Loucy (cell line): ENCODE data around the gene MTHFD2L.

Experiments
- EZH2phosphoT487 ChIP-seq: fragments of 200-600 bp; IDR thresholded peaks from 2 replicates; pipeline ENCODE4 v1.6.1; 2018; ENCODE audit warnings: antibody characterized with exemption, mild to moderate bottlenecking, moderate library complexity, borderline replicate concordance
- TF ChIP-seq, protein P1 (sequence below): fragments of 200-600 bp; sonication (generic); conservative IDR thresholded peaks from 2 replicates; pipeline ENCODE4 v1.5.1; 2014; ENCODE audit warnings: mild to moderate bottlenecking, antibody characterized with exemption, low read length

GRCh38 chr4:74319470-74319869 lies 161.6 kb downstream of the MTHFD2L start:
- TF ChIP-seq, protein P1, sequence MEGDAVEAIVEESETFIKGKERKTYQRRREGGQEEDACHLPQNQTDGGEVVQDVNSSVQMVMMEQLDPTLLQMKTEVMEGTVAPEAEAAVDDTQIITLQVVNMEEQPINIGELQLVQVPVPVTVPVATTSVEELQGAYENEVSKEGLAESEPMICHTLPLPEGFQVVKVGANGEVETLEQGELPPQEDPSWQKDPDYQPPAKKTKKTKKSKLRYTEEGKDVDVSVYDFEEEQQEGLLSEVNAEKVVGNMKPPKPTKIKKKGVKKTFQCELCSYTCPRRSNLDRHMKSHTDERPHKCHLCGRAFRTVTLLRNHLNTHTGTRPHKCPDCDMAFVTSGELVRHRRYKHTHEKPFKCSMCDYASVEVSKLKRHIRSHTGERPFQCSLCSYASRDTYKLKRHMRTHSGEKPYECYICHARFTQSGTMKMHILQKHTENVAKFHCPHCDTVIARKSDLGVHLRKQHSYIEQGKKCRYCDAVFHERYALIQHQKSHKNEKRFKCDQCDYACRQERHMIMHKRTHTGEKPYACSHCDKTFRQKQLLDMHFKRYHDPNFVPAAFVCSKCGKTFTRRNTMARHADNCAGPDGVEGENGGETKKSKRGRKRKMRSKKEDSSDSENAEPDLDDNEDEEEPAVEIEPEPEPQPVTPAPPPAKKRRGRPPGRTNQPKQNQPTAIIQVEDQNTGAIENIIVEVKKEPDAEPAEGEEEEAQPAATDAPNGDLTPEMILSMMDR = no peak
- TF ChIP-seq EZH2phosphoT487 = no peak
